Activated CD8-positive, alpha-beta memory T cell treated with anti-CD3 and anti-CD28 coated beads for 36 hours (primary cell): ENCODE results near the gene LGALS7. TPM values are rescaled to one million over a fixed set of nuclear protein-coding genes. Genes with fewer than 3 reads are reported as not detected.
"Not testable (repeated sequence)": the region's sequence is repeated elsewhere in the genome, so short reads cannot be mapped to it uniquely, and the experiment has no call there.

Experiments used
- CTCF ChIA-PET: fragments of 350-600 bp; sonication (Branson Sonifier 250); formaldehyde crosslinking; loops from one replicate; lab custom pipeline; 2021; ENCODE audit warnings: antibody characterized with exemption; lab: Charles Lee
- POLR2A ChIA-PET: fragments of 350-600 bp; sonication (Branson Sonifier 250); formaldehyde crosslinking; loops from one replicate; lab custom pipeline; 2021; ENCODE audit warnings: antibody characterized with exemption; lab: Charles Lee
- total RNA-seq, 2 experiments: library from RNA; stranded (reverse); gene quantifications; one replicate each; pipeline ENCODE4 v1.2.3, GENCODE V29; 2021

LGALS7 gene
- total RNA-seq, 2 experiments from 2014 or later, result not detected

DNA sequence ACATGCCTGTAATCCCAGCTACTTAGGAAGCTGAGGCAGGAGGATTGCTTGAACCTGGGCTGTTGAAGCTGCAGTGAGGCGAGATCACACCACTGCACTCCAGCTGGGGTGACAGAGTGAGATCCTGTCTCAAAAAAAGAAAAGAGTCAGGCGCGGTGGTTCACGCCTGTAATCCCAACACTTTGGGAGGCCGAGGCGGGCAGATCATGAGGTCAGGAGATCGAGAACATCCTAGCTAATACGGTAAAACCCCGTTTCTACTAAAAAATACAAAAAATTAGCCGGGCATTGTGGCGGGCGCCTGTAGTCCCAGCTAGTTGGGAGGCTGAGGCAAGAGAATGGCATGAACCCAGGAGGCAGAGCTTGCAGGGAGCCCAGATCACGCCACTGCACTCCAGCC is 8.9 kb upstream of the LGALS7 start:
- POLR2A ChIA-PET, result not testable (repeated sequence)
- CTCF ChIA-PET, result interaction anchor here (0.7 kb wide), 1 partner anchor 15 kb away, joined by 3 read pairs; no protein-coding TSS in a partner anchor

DNA sequence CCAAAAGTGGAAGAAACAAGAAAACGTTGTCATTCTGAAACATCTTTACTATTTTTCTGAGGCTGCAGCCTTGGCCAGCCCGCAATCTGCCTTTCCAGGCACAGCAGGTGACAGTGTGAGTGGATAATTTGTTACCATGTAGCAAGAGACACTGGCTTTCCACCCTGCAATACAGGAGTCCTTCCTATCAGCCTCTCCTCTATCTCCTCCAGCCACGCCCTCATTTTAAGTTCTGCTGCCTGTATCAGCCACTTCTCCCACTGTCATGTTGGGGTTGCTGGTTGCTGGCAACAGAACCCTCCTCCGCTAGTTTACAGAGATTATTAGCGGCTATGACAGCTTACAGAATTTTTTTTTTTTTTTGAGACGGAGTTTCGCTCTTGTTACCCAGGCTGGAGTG is 7.7 kb upstream of the LGALS7 start:
- CTCF ChIA-PET, result interaction anchor here (0.8 kb wide), 1 partner anchor 124 kb away, joined by 3 read pairs; no protein-coding TSS in a partner anchor
- POLR2A ChIA-PET, result no interaction called here

DNA sequence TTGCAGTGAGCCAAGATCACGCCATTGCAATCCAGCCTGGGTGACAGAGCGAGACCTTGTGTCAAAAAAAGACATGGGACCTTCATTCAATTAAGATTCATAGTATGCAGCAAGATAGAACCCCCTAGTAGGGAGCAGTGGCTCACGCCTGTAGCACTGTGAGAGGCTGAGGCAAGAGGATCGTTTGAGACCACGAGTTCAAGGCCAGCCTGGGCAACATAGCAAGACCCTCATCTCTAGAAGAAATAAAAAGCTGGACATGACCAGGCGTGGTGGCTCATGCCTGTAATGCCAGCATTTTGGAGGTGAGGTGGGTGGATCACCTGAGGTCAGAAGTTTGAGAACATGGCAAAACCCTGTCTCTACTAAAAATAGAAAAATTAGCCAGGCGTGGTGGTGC is 7.1 kb upstream of the LGALS7 start:
- ChIA-PET CTCF (interaction anchor here (0.8 kb wide), 1 partner anchor 123 kb away, joined by 3 read pairs; no protein-coding TSS in a partner anchor), POLR2A (no interaction called here)

DNA sequence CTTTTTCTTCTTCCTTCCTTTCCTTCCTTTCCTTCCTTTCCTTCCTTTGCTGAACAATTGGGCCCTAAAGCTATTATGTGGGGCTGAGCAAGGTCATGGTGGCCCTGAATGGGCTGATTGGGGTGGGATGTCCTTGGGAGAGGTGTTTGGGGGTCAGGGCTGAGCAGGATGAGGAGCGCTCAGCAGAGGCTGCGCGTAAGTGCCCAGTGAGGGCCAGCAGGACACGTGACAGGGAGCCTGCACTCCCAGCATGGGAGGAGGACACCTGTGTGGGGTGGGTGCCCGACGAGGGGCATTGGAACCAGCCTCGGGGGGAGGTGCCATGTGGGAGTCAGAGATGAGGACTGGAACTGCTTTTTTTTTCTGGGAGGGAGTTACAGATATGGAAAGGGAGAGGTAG is 5.4 kb upstream of the LGALS7 start:
- CTCF ChIA-PET, result interaction anchor here (0.9 kb wide), 1 partner anchor 30 kb away, joined by 3 read pairs; no protein-coding TSS in a partner anchor
- POLR2A ChIA-PET, result no interaction called here

DNA sequence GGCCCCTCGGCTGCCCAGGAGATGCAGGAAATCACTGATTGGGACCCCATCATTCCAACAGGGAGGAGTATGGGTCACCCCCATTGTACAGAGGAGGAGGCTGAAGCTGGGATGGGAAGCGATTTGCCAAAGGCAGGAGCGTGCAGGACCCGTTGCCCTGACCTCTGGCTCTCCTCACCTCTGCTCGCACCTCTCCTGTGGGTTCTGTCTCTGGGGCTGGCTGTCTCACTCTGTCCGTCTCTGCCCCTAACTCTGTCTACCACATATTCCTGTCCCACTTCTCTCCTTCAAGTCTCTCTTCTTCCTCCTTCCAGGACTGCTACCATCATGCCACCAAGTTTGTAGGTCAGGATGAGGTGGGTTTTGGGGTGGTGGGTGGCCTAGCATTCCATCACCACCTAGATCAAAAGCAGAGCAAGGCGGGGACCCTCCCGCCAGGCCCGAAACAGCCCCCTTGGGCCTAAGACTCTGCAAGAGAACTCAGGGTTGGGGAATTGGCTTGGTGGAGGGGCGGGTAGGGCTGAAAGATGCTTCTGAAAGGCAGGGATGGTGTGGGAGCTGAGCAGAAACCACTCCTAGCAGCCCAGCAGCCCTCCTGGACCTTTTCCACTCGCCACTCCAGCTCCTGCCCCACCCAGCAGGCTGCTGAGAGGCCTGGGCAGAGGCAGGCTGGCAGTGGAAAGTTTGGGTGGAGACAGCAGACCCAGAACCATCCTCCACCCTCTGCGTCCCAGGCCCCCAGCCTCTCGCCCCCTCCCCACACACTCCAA is 1.0 kb upstream of the LGALS7 start:
- POLR2A ChIA-PET, result no interaction called here
- CTCF ChIA-PET, result interaction anchor here (0.6 kb wide), 1 partner anchor 227 kb away, joined by 3 read pairs; no protein-coding TSS in a partner anchor

DNA sequence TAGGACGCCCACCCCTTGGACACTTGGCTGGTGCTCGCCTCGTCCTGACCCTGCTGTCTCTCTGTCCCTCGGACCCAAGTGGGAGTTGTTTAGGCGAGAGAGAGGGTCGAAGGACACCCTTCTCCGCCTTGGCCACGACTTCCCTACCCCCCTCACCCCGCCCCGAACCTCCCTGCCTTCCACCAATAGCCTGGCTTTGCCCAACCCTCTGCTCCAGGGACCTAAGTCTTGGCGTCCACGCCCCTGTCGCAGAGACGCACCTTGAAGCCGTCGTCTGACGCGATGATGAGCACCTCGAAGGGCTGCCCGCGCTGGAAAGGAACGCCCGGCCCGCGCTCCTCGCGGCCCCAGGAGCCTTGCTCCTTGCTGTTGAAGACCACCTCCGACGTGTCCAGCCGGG is 1.7 kb downstream of the LGALS7 start:
- CTCF ChIA-PET, POLR2A ChIA-PET: not testable (repeated sequence)

DNA sequence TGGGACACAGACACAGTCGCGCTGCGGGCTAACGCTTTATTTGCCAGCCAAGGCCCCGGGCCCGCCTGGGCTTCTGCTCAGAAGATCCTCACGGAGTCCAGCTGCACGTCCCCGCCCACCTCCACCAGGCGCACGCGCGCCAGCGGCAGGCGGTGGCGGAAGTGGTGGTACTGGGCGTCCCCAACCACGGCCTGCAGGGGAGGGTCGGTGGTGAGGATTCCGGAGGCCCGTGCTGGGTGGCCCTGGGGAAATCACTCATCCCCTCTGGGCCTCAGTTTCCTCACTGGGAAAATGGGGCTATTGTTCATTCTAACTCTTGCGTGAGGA is 2.4 kb downstream of the LGALS7 start:
- CTCF ChIA-PET, POLR2A ChIA-PET: not testable (repeated sequence)

DNA sequence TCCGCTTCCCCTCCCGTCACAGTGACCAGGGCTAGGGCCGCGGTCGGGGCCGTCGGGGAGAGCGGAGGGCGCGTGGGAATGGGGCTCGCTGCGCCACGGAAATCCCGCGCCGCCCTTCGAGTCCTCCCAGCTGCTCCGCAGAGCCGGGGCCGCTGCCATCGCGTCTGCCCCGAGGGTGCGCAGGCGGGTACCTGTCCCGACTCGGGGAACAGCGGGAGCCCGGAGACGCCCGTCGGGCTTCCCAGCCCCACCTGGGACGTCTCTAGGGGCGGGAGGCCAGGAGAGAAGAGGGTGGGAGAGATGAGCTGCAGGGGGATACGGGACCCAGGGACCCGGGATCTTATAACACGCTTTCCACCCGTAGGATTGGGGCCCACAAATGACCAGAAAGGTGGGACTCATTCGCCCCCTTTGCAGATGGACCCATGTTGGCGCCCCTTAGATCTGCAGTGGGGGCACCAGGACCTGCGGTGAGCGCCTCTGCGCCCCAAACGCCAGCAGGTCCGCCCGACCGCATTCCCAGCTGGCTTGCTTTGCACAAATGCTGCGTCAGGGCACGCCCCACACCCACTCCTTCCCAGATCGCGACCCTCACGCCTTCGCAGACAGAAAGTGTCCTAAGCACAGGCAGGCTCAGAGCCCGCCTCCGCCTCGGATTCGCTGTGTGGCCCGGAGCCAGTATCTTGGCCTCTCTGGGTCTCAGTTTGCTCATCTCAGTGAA is 2.9 kb downstream of the LGALS7 start:
- CTCF ChIA-PET, result interaction anchor here (0.7 to 1.0 kb wide), 2 partner anchors 16 to 77 kb away, joined by 3 read pairs; no protein-coding TSS in a partner anchor
- POLR2A ChIA-PET, result interaction anchor here (1.0 kb wide), 1 partner anchor 79 kb away, joined by 3 read pairs; no protein-coding TSS in a partner anchor

DNA sequence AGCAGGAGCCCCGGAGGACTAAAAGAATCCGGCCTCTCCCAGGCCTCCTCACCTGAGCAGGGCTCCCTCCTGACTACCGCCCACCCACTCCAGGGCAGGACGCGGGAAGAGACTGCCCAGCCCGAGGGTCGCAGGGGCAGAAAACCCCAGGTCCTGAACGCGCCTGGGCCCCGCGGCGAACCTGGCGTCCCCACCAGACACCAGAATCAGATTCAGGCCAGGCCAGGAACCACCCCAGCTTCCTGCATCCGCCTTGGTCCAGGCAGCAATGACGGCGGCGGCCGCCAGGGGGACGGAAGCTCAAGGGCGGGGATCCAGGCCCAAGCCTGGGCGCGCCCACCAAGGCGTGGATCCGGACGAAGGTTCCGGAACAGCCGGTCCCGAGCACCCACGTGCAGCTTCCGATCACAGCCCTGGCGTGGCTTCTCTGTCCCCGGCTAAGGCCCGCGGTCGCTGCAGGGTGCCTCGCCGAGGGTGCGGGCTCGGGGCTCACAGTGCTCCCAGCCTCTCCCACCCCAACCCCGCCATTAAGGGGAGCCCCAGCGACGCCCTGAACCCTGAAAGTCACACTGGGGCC is 3.6 kb downstream of the LGALS7 start:
- CTCF ChIA-PET, result interaction anchor here (0.6 to 1.3 kb wide), 5 partner anchors 16 to 118 kb away, joined by 3 read pairs; no protein-coding TSS in a partner anchor
- POLR2A ChIA-PET, result interaction anchor here (1.0 kb wide), 1 partner anchor 80 kb away, joined by 3 read pairs; no protein-coding TSS in a partner anchor

DNA sequence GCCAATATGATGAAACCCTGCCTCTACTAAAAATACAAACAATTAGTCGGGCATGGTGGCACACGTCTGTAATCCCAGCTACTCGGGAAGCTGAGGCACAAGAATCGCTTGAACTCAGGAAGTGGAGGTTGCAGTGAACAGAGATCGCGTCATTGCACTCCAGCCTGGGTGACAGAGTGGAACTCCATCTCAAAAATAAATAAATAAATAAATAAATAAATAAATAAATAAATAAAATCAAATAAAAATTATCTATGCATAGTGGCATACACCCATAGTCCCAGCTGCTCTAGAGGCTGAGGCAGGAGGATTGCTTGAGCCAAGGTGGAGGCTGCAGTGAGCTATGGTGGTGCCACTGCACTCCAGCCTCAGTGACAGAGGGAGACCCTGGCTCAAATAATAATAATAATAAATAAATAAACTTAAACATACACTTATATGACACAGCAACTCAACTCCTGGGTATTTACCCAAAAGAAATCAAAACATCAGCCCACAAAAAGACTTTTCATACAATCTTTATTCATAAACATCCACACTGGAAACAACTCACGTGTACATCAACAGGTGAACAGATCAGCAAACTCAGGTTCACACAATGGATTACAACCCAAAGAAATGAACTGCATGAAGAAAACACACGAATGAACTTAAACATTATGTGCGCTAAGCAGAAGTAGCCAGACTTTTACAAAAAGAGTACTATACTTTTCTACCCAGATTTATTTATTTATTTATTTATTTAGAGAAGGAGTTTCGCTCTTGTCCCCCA is 6.9 kb downstream of the LGALS7 start:
- ChIA-PET POLR2A (interaction anchor here (0.6 kb wide), 1 partner anchor 249 kb away, joined by 3 read pairs; no protein-coding TSS in a partner anchor), CTCF (no interaction called here)

DNA sequence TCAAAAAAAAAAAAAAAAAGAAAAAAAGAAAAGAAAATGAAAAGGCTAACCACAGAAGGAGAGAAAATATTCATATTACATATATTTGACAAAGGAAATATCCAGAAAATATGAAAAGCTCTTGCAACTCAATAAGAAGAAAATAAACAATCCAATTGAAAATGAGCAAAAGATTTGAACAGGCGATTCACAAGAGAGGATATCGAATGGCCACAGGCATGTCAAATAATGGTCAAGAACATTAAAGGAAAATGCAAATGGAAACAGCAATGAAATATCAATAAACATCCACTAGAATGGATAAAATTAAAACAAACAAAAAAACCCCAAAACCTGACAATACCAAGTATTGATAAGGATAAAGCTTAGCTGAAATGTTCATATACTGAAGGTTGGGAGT is 8.1 kb downstream of the LGALS7 start:
- ChIA-PET CTCF (no interaction called here), POLR2A (interaction anchor here (0.7 kb wide), 1 partner anchor 25 kb away, joined by 4 read pairs; no protein-coding TSS in a partner anchor)

DNA sequence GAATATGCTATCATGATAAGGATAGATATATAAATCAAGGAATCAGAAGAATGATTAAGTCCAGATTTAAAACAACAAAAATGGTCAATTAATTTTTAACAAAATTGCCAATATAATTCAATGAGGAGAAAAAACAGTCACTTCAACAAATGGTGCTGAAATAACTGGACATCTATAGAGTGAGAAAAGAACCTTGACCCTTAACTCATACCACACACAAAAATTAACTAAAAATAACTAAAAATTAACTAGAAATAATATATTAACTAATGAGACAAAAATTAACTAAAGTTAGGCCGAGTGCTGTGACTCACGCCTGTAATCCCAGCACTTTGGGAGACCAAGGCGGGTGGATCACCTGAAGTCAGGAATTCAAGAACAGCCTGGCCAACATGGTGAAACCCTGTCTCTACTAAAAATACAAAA is 9.5 kb downstream of the LGALS7 start:
- CTCF ChIA-PET, result no interaction called here

DNA sequence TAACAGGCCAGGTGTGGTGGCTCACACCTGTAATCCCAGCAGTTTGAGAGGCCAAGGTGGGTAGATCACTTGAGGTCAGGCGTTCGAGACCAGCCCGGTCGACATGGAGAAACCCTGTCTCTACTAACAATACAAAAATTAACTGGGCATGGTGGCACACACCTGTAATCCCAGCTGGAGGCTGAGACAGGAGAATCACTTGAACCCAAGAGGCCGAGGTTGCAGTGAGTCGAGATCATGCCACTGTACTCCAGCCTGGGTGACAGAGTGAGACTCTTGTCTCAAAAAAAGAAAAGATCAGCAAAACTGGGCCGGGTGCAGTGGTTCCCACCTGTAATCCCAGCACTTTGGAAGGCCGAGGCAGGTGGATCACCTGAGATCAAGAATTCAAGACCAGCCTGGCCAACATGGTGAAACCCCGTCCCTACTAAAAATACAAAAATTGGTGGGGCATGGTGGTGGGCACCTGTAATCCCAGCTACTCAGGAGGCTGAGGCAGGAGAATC is 11.4 kb downstream of the LGALS7 start:
- ChIA-PET POLR2A (interaction anchor here (0.6 kb wide), 1 partner anchor 104 kb away, joined by 5 read pairs; no protein-coding TSS in a partner anchor), CTCF (interaction anchor here (0.6 kb wide), 1 partner anchor 152 kb away, joined by 6 read pairs; no protein-coding TSS in a partner anchor)

More for the DNA sequence above, 9.5 kb downstream of the LGALS7 start:
- POLR2A ChIA-PET, result no interaction called here

DNA sequence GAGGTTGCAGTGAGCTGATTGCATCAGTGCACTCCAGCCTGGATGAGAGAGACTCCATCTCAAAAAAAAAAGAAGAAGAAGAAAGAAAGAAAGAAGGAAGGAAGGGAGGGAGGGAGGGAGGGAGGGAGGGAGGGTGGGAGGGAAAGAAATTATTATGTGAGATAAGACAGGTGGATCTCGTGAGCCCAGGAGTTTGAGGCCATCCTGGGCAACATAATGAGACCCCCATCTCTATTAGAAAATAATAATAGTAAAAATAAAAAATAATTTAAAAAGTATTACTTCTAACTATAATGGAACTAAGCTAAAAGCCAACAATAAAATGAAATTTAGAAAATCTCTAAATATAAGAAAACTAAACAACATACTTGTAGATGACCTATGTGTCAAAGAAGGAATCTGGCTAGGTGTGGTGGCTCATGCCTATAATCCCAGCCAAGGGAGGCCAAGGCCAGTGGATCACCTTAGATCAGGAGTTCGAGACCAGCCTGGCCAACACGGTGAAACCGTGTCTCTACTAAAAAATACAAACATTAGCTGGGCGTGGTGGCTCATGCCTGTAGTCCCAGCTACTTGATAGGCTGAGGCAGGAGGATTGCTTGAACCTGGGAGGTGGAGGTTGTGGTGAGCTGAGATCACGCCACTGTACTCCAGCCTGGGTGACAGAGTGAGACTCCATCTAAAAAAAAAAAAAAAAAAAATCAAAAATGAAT is 12.4 kb downstream of the LGALS7 start:
- POLR2A ChIA-PET, result interaction anchor here (0.6 kb wide), 1 partner anchor 105 kb away, joined by 5 read pairs; no protein-coding TSS in a partner anchor
- CTCF ChIA-PET, result not testable (repeated sequence)

DNA sequence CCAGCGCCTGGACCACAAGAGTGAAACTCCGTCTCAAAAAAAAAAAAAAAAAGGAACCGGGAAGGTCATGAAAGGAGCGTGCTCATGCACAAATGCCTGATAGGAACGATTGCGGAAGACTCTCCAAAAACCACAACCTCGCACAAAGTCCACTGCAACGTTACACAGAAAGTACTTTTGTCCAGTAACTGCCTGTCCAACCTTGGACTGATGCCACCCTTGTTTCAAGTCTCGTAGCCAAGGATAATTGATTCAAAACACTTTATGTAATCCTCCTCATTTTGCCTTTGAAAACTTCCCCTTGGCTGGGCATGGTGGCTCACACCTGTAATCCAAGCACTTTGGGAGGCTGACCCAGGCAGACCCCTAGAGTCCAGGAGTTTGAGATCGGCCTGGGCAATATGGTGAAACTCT is 13.7 kb downstream of the LGALS7 start:
- CTCF ChIA-PET, result no interaction called here
- POLR2A ChIA-PET, result no interaction called here

DNA sequence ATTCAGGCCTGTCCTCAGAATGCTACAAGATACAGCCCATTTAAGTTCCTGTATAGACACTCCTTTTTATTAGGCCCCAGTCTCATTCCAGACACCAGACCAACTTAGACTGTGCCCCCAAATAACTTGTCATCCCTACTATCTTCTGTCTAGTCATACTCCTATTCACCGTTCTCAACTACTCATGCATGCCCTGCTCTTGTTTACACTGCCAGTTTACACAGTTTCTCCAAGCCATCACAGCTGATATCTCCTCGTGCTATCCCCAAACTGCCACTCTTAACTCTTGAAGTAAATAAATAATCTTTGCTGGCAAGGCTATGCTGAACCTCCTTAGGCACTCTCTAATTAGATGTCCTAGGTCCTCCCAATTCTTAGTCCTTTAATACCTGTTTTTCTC is 19.1 kb downstream of the LGALS7 start:
- CTCF ChIA-PET, POLR2A ChIA-PET: not testable (repeated sequence)

DNA sequence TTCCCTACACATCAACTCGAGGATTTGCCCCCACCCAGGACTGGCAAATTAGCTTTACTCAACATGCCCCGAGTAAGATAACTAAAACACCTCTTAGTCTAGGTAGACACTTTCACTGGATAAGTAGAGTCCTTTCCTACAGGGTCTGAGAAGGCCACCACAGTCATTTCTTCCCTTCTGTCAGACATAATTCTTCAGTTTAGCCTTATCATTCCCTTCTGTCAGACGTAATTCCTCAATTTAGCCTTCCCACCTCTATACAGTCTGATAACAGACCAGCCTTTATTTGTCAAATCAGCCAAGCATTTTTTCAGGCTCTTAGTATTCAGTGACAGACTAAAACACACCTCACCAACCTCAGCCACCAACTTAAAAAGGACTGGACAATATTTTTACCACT is 19.5 kb downstream of the LGALS7 start:
- CTCF ChIA-PET, result not testable (repeated sequence)

DNA sequence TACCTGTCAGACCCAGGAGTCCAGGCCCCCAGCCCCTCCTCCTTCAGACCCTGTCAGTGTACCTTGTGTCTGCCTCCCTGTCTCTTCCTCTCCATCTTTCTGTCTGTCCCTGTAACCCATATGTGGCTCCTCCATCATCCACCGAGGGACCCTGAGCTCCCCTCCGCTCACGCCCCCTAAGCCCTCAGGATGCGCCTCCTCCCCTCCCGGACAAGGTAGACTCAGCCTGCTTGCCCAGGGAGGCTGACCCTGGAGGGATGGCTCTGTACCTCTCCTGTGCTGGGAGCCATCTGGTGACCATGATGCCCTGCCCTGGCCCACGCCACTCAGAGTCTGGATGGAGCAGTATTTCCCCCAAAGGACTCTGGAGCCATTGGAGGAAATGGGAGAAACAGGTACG is 28.0 kb downstream of the LGALS7 start:
- ChIA-PET POLR2A (no interaction called here), CTCF (no interaction called here)

More for the DNA sequence above, 19.5 kb downstream of the LGALS7 start:
- POLR2A ChIA-PET, result not testable (repeated sequence)
